K562 (cell line): ENCODE results near the gene CHCHD6. TPM values are rescaled to one million over a fixed set of nuclear protein-coding genes. Genes with fewer than 3 reads are reported as not detected.

Experiments
- ATAC-seq: fragments of 200-7000 bp; cut with Tn5 transposase; 3 replicates; pipeline ENCODE4 v1.9.1; 2020; ENCODE audit warnings: moderate library complexity
- BruUV-seq: library from RNA; stranded (reverse); fragments of 400-500 nt; replicated peaks from 2 replicates; lab custom pipeline; 2021; lab: Mats Ljungman, UMichigan
- CTCF ChIA-PET: fragments of 300-600 bp; formaldehyde crosslinking; extraction: SDS; loops from one replicate; lab custom pipeline; 2021; ENCODE audit warnings: low intra/inter-chr PET ratio; lab: Yijun Ruan, JAX
- POLR2A ChIA-PET: fragments of 300-600, 350-650 bp; sonication (Branson Sonifier 250); formaldehyde crosslinking; extraction: SDS; loops from one replicate; lab custom pipeline; 2021; ENCODE audit warnings: antibody characterized with exemption, inconsistent platforms; lab: Yijun Ruan, JAX
- DNase-seq, 4 experiments: peaks; one replicate each; pipeline versions ENCODE4 v3.0.0 to v3.0.0-alpha.2; 2011 to 2018; ENCODE audit warnings: low spot score in 3 of 4, mixed read lengths in 3 of 4; ENCODE audit errors: extremely low read depth in 1 of 4
- FAIRE-seq: peaks from 2 replicates; lab custom pipeline; 2011; peaks lifted over from hg19 to GRCh38; lab: Jason Lieb, UNC
- H2AFZ ChIP-seq: 2 replicates; pipeline ENCODE4 v1.6.0; 2011; ENCODE audit warnings: low read depth, low read length, control low read depth, inconsistent platforms
- H3K27ac ChIP-seq: fragments of 200-600 bp; 3 replicates; pipeline ENCODE4 v1.8.0; 2011; ENCODE audit warnings: low read depth, mild to moderate bottlenecking, control low read depth, inconsistent platforms, low read length, moderate library complexity, mixed read lengths; ENCODE audit errors: extremely low read depth
- H3K27me3 ChIP-seq, 2 experiments: fragments of 300-600 bp in 1 of 2; 2 replicates in 1 of 2; 3 replicates in 1 of 2; pipeline versions ENCODE4 v1.6.0 to v1.8.0; 2011; ENCODE audit warnings: inconsistent platforms in 2 of 2, low read length in 2 of 2, mild to moderate bottlenecking in 1 of 2, mixed read lengths in 1 of 2, moderate library complexity in 1 of 2; ENCODE audit not compliant: control insufficient read depth in 2 of 2, insufficient read depth in 2 of 2
- H3K36me3 ChIP-seq: fragments of 300-600 bp; 3 replicates; pipeline ENCODE4 v1.8.0; 2011; ENCODE audit warnings: mild to moderate bottlenecking, low read length, inconsistent platforms; ENCODE audit not compliant: control insufficient read depth, insufficient read depth
- H3K4me1 ChIP-seq, 2 experiments: fragments of 200-600 bp in 1 of 2; replicated peaks in 1 of 2; 2 replicates in 1 of 2; 3 replicates in 1 of 2; pipeline versions ENCODE4 v1.5.1 to v1.8.0; 2011; ENCODE audit warnings: inconsistent platforms in 2 of 2, low read length in 2 of 2, mild to moderate bottlenecking in 1 of 2, mixed read lengths in 1 of 2, moderate library complexity in 1 of 2; ENCODE audit not compliant: control insufficient read depth in 2 of 2, insufficient read depth in 2 of 2
- H3K4me2 ChIP-seq: 2 replicates; pipeline ENCODE4 v1.6.1; 2011; ENCODE audit warnings: low read length, control low read depth, inconsistent platforms, mixed read lengths; ENCODE audit not compliant: insufficient read depth
- H3K4me3 ChIP-seq: fragments of 200-600 bp; sonication (generic), shearing (Covaris generic); 2 replicates; pipeline ENCODE4 v1.5.1; 2016; ENCODE audit warnings: control low read depth, inconsistent platforms
- H3K79me2 ChIP-seq: fragments of 200-600 bp; 3 replicates; pipeline ENCODE4 v1.8.0; 2011; ENCODE audit warnings: low read length, inconsistent platforms; ENCODE audit not compliant: control insufficient read depth, insufficient read depth
- H3K9ac ChIP-seq, 2 experiments: 2 replicates each; pipeline versions ENCODE4 v1.6.0 to v1.6.1; 2011; ENCODE audit warnings: low read depth in 2 of 2, low read length in 2 of 2, control low read depth in 1 of 2, inconsistent platforms in 1 of 2, mild to moderate bottlenecking in 1 of 2, mixed read lengths in 1 of 2; ENCODE audit not compliant: insufficient read depth in 1 of 2
- H3K9me1 ChIP-seq: one replicate; pipeline ENCODE4 v1.6.0; 2011; ENCODE audit warnings: inconsistent platforms, mild to moderate bottlenecking, low read length, moderate library complexity; ENCODE audit not compliant: control insufficient read depth, insufficient read depth
- H3K9me3 ChIP-seq: replicated peaks from 2 replicates; pipeline ENCODE4 v1.5.1; 2011; ENCODE audit warnings: low read depth, low read length, inconsistent platforms; ENCODE audit not compliant: control insufficient read depth, insufficient read depth
- H4K20me1 ChIP-seq: replicated peaks from 2 replicates; pipeline ENCODE4 v1.6.1; 2011; ENCODE audit warnings: low read length, inconsistent platforms, mixed read lengths; ENCODE audit not compliant: control insufficient read depth, insufficient read depth
- CEBPB ChIP-seq: fragments of 450-650 bp; IDR thresholded peaks from 2 replicates; pipeline ENCODE4 v1.6.1; 2016; ENCODE audit warnings: missing genetic modification characterization, missing compliant biosample characterization
- FIP1L1 ChIP-seq: fragments of 200-400 bp; formaldehyde crosslinking; IDR thresholded peaks from 2 replicates; pipeline ENCODE4 v1.6.1; 2018; ENCODE audit warnings: mild to moderate bottlenecking, low read depth, low read length; ENCODE audit not compliant: poor library complexity, severe bottlenecking
- MYC ChIP-seq, 2 experiments: fragments of 250-450 bp in 1 of 2; sonication (Bioruptor Pico) in 1 of 2; IDR thresholded peaks; 2 replicates each; pipeline versions ENCODE4 v1.5.1 to v1.6.1; 2012 to 2021; ENCODE audit warnings: low read depth in 2 of 2, borderline replicate concordance in 1 of 2, improper control_type of control experiment in 1 of 2, low read length in 1 of 2, mild to moderate bottlenecking in 1 of 2, moderate library complexity in 1 of 2
- ZNF212 ChIP-seq: fragments of 450-650 bp; formaldehyde crosslinking; IDR thresholded peaks from 2 replicates; pipeline ENCODE4 v1.4.0; 2020; ENCODE audit warnings: mild to moderate bottlenecking
- ZNF707 ChIP-seq: fragments of 250-450 bp; sonication (Bioruptor Pico); conservative IDR thresholded peaks from 2 replicates; pipeline ENCODE4 v1.8.0; 2022; ENCODE audit warnings: inconsistent platforms, mild to moderate bottlenecking, moderate library complexity
- WGBS: fragments of 100-300 bp; shearing (Covaris generic); methylation state at CpG from one replicate; pipeline ENCODE4 v1.1.6; 2016; ENCODE audit warnings: low coverage, mixed read lengths; ENCODE audit not compliant: insufficient coverage; ENCODE audit errors: missing lambda C conversion rate; 5-methylcytosine and 5-hydroxymethylcytosine counted together
- in situ Hi-C: fragments of 300-500 bp; cut with MboI; formaldehyde crosslinking; loops from 4 replicates; pipeline ENCODE4 v1.15.0; 2018; ENCODE audit warnings: inconsistent platforms, mixed read lengths
- intact Hi-C: fragments of 100-400 bp; cut with micrococcal nuclease; formaldehyde crosslinking; loops from 2 replicates; pipeline ENCODE4 v1.14.2; 2022
- polyA plus RNA-seq, 8 experiments: library from polyadenylated mRNA; depleted of rRNA in 4 of 8; stranded (reverse) in 5 of 8; unstranded in 3 of 8; fragments of >200 nt; fragmentation: Nextera tagmentation in 2 of 8; fragmentation: Illumina TruSeq in 1 of 8; extraction: Ambion mirVana in 2 of 8; extraction: Trizol in 1 of 8; gene quantifications; 2 replicates each; pipeline versions ENCODE4 v1.2.1 to v1.2.3, GENCODE V29; 2011 to 2014; ENCODE audit warnings: inconsistent platforms in 1 of 8, missing spikeins in 1 of 8
- total RNA-seq, 7 experiments: library from RNA; depleted of rRNA in 6 of 7; stranded (reverse); fragments of >200 nt in 6 of 7; fragmentation: Illumina TruSeq in 2 of 7; extraction: Trizol in 2 of 7; gene quantifications; 2 replicates each; pipeline versions ENCODE4 v1.2.1 to v1.2.3, GENCODE V29; 2011 to 2021; ENCODE audit warnings: low replicate concordance in 1 of 7
- TF ChIP-seq, protein P1 (sequence below), 2 experiments: IDR thresholded peaks in 1 of 2; conservative IDR thresholded peaks in 1 of 2; 2 replicates each; pipeline ENCODE4 v1.6.1; 2016; ENCODE audit warnings: low read depth in 2 of 2, mild to moderate bottlenecking in 1 of 2, missing compliant biosample characterization in 1 of 2, missing genetic modification characterization in 1 of 2, moderate library complexity in 1 of 2
- TF ChIP-seq, protein P2 (sequence below): sonication (generic); formaldehyde crosslinking; IDR thresholded peaks from 2 replicates; pipeline ENCODE4 v1.8.0; 2023; ENCODE audit warnings: mild to moderate bottlenecking, missing genetic modification reagents

CHCHD6 gene
- total and polyA plus RNA-seq, 9 of the 15 experiments (the other 6 are each of a cell fraction or from before 2014, with no cell fraction given): 4.6 to 18.6 (median 10.9) TPM

DNA sequence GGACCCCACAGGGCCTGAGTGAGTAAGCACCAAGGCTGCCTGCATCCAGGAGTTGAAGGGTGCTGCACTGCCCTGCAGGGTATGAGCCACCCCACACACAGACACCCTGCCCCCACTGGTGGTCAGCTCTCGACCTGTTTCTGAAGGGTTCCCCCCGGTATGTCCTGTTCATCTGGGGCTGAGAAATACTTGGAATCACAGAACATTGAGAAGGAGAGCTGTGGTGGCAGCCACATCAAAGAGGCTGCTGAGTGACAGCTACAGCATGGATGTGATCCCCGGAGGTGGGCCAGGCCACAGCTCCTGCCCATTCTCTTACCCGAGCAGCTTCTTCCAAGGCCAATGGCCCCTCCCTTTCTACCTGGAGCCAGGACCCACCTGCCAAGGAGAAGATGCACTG lies 212.5 kb downstream of the CHCHD6 start:
- Histone ChIP-seq H2AFZ (no peak overlapping the region), H3K4me1 (peaks cover 22% of the 10 kb centered on the region in 2 experiments), H3K9ac (0 out of 4 replicates have a peak overlapping the region, but pooled peaks of 1 of the 2 experiments have one; percentile 8), H3K27me3 (no peaks in the 10 kb centered on the region), H3K27ac (no peak overlapping the region), H3K4me2 (no peak overlapping the region), H3K9me1 (no peaks in the 10 kb centered on the region), H3K36me3 (no peaks in the 10 kb centered on the region), H3K79me2 (peaks cover 5% of the 10 kb centered on the region), H3K9me3 (no peaks in the 10 kb centered on the region), H3K4me3 (no peak overlapping the region), H4K20me1 (no peaks in the 10 kb centered on the region)
- intact Hi-C loops: no loop called here
- TF ChIP-seq ZNF212 (CRISPR knock-in tag) (no peak), CEBPB (tag) (no peak), MYC (IDR thresholded peaks at IDR 0.05; ENCODE audit: low read depth, low read length) (no peak), MYC (CRISPR knock-in tag; IDR thresholded peaks at IDR 0.05; ENCODE audit: borderline replicate concordance, low read depth) (no peak), ZNF707 (CRISPR knock-in tag) (no peak)
- POLR2A ChIA-PET: no interaction called here
- BruUV-seq: no TSS peak
- FAIRE-seq (no peak), ATAC-seq (no peak), DNase-seq (no peak)
- CTCF ChIA-PET: no interaction called here
- 56% methylated on average over 4 of the region's 4 CpGs for WGBS
- in situ Hi-C loops: no loop called here

DNA sequence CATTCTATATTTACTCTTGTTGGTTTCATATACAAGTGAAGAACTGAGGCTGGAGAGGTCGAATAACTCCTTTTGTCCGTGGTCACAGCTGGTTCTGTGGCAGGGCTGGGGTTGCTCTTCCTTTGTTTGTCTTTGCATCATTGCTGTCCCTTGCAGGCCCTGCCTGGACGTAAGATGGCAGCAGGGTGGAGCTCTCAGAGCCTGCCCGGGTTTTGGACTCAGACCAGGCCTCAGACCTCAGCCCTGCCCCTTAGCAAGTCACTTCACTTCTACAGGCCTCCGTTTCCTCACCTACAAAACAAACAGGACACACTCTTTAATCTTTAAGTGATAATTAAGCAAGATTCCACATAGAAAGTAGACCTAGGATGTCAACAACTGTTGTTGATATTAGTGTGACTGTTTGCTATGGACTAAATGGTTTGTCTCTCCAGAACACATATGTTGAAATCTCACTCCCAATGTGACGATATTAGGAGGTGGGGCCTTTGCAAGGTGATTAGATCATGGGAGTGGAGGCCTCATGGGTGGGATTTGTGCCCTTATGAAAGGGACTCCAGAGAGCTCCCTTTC lies 213.3 kb downstream of the CHCHD6 start:
- peak overlapping the region; percentile 76 for H2AFZ ChIP-seq
- H3K4me3 ChIP-seq: no peak overlapping the region
- POLR2A ChIA-PET: interaction anchor here (1.1 to 1.3 kb wide), 2 partner anchors 11 to 159 kb away, joined by 3 to 4 read pairs; no protein-coding TSS in a partner anchor
- intact Hi-C loops (no loop called here), in situ Hi-C loops (no loop called here)
- H3K9me1 ChIP-seq: no peaks in the 10 kb centered on the region
- H3K27me3 ChIP-seq: no peaks in the 10 kb centered on the region
- peak overlapping the region; percentile 20; the same call in 1 of the 2 replicates for H3K4me2 ChIP-seq
- no peaks in the 10 kb centered on the region for H3K9me3 ChIP-seq
- 16% methylated on average over 6 of the region's 6 CpGs for WGBS
- H4K20me1 ChIP-seq: no peaks in the 10 kb centered on the region
- no peak for DNase-seq
- peaks cover 14% of the 10 kb centered on the region in 2 experiments for H3K4me1 ChIP-seq
- peaks cover 2% of the 10 kb centered on the region; the same call in 2 of the 3 replicates for H3K79me2 ChIP-seq
- H3K9ac ChIP-seq: 0 out of 4 replicates have a peak overlapping the region, but pooled peaks of 1 of the 2 experiments have one; percentile 31
- peak; percentile 54 for FAIRE-seq
- CTCF ChIA-PET: no interaction called here
- H3K36me3 ChIP-seq: no peaks in the 10 kb centered on the region
- BruUV-seq: no TSS peak
- peak overlapping the region; percentile 66; the same call in 2 of the 3 replicates for H3K27ac ChIP-seq
- ATAC-seq: peak; percentile 69
- TF ChIP-seq, protein P1, sequence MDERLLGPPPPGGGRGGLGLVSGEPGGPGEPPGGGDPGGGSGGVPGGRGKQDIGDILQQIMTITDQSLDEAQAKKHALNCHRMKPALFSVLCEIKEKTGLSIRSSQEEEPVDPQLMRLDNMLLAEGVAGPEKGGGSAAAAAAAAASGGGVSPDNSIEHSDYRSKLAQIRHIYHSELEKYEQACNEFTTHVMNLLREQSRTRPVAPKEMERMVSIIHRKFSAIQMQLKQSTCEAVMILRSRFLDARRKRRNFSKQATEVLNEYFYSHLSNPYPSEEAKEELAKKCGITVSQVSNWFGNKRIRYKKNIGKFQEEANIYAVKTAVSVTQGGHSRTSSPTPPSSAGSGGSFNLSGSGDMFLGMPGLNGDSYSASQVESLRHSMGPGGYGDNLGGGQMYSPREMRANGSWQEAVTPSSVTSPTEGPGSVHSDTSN (CRISPR knock-in tag; IDR thresholded peaks at IDR 0.05; ENCODE audit: low read depth): no peak
- TF ChIP-seq, protein P1 (tag; conservative IDR thresholded peaks at IDR 0.05; ENCODE audit: low read depth): no peak
- TF ChIP-seq, protein P2, sequence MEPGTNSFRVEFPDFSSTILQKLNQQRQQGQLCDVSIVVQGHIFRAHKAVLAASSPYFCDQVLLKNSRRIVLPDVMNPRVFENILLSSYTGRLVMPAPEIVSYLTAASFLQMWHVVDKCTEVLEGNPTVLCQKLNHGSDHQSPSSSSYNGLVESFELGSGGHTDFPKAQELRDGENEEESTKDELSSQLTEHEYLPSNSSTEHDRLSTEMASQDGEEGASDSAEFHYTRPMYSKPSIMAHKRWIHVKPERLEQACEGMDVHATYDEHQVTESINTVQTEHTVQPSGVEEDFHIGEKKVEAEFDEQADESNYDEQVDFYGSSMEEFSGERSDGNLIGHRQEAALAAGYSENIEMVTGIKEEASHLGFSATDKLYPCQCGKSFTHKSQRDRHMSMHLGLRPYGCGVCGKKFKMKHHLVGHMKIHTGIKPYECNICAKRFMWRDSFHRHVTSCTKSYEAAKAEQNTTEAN (CRISPR knock-in tag): no peak
- no peak for TF ChIP-seq FIP1L1
